Measurements from ENCODE around the gene ARCN1. TPM values are rescaled to one million over a fixed set of nuclear protein-coding genes. Genes with fewer than 3 reads are reported as not detected.
A peak's percentile ranks its signal among the peaks of the same experiment; 100 is the strongest.

Gene ARCN1
- total and polyA plus RNA-seq, 9 of the 15 experiments (the other 6 are each of a cell fraction or from before 2014, with no cell fraction given), result 30.0 to 224 (median 76.4) TPM

GRCh38 chr11:118610773-118611432 is 38.7 kb downstream of the ARCN1 start (continued):
- TF ChIP-seq HNRNPLL (IDR thresholded peaks at IDR 0.05; ENCODE audit: low read depth, low read length, poor library complexity, severe bottlenecking) (peak; percentile 43), XRCC4 (IDR thresholded peaks at IDR 0.05; ENCODE audit: extremely low read depth, insufficient read depth, insufficient read length) (no peak), CTCF (IDR thresholded peaks at IDR 0.05 in 2 of 3, conservative IDR thresholded peaks at IDR 0.05 in 1 of 3; ENCODE audit: insufficient read depth in 2 of 3, low read depth in 1 of 3, low read length in 3 of 3) (peak; percentile 88 to 97 (median 92)), RBM25 (IDR thresholded peaks at IDR 0.05; ENCODE audit: low read depth, low read length, severe bottlenecking) (no peak), HMGN3 (IDR thresholded peaks at IDR 0.05; ENCODE audit: borderline replicate concordance, extremely low read depth, insufficient read length, low read depth, low read length) (peak; percentile 92), PHB (CRISPR knock-in tag; IDR thresholded peaks at IDR 0.05) (no peak), BCL6 (CRISPR knock-in tag; IDR thresholded peaks at IDR 0.05) (no peak), EP300 (IDR thresholded peaks at IDR 0.05; ENCODE audit: low read length) (peak; percentile 52), MAX (CRISPR knock-in tag; IDR thresholded peaks at IDR 0.05) (peak; percentile 35; the same call in 1 of the 2 replicates), RFX5 (IDR thresholded peaks at IDR 0.05; ENCODE audit: low read depth, low read length) (0 out of 2 replicates have a peak, but pooled peaks have one; percentile 39), HDAC6 (IDR thresholded peaks at IDR 0.05; ENCODE audit: low read depth, low read length) (no peak), HLTF (IDR thresholded peaks at IDR 0.05) (peak; percentile 66; the same call in 1 of the 2 replicates), BCOR (IDR thresholded peaks at IDR 0.05) (peak; percentile 72), ZBTB40 (IDR thresholded peaks at IDR 0.05) (0 out of 2 replicates have a peak, but pooled peaks have one; percentile 22), ZBTB40 (CRISPR knock-in tag; IDR thresholded peaks at IDR 0.05) (no peak), TCF3 (CRISPR knock-in tag; IDR thresholded peaks at IDR 0.05) (peak; percentile 45; the same call in 1 of the 2 replicates), ZNF766 (CRISPR knock-in tag; conservative IDR thresholded peaks at IDR 0.05) (0 out of 2 replicates have a peak, but pooled peaks have one; percentile 31), SMAD4 (CRISPR knock-in tag; conservative IDR thresholded peaks at IDR 0.05) (peak; percentile 56; the same call in 1 of the 2 replicates)

Measured in K562 (cell line).